GM12874 (cell line): Measurements from ENCODE around the gene B4GALT1.

Source experiments
- CTCF ChIP-seq: IDR thresholded peaks from 2 replicates; pipeline ENCODE4 v1.5.1; 2011; ENCODE audit warnings: low read depth, mild to moderate bottlenecking, control low read depth, low read length, moderate library complexity; ENCODE audit not compliant: insufficient read depth

The B4GALT1 gene

GRCh38 chr9:33109850-33110595, 57.1 kb downstream of the B4GALT1 start:
- no peak for TF ChIP-seq CTCF

GRCh38 chr9:33109097-33109496, 58.0 kb downstream of the B4GALT1 start:
- TF ChIP-seq CTCF = no peak

- no peak for TF ChIP-seq CTCF
These were observed 58.7 kb downstream of the B4GALT1 start for GRCh38 chr9:33108472-33108871.

GRCh38 chr9:33107762-33108161, 59.4 kb downstream of the B4GALT1 start:
- no peak for TF ChIP-seq CTCF

GRCh38 chr9:33106827-33107621, 60.1 kb downstream of the B4GALT1 start:
- TF ChIP-seq CTCF = no peak

- TF ChIP-seq CTCF = no peak
These were observed 60.8 kb downstream of the B4GALT1 start for GRCh38 chr9:33106372-33106771.

- no peak for TF ChIP-seq CTCF
These were observed 61.2 kb downstream of the B4GALT1 start for GRCh38 chr9:33105959-33106358.
